ENCODE data around the gene NAA80.

The NAA80 gene

GRCh38 chr3:50297896-50298725, 1.1 kb downstream of the NAA80 start:
- DNase-seq (ENCODE audit: low read depth): peak; percentile 26
- TF ChIP-seq CTCF (conservative IDR thresholded peaks at IDR 0.05; ENCODE audit: low read depth, low read length): peak; percentile 42
- H3K4me3 ChIP-seq (ENCODE audit: low read depth, low read length): peak overlapping the region; percentile 61

- no peak overlapping the region for H3K4me3 ChIP-seq (ENCODE audit: low read depth, low read length)
- TF ChIP-seq CTCF (conservative IDR thresholded peaks at IDR 0.05; ENCODE audit: low read depth, low read length): no peak
- no peak for DNase-seq (ENCODE audit: low read depth)
These were observed 1.8 kb downstream of the NAA80 start for GRCh38 chr3:50297384-50297775.

GRCh38 chr3:50296721-50297383, 2.4 kb downstream of the NAA80 start:
- no peak for TF ChIP-seq CTCF (conservative IDR thresholded peaks at IDR 0.05; ENCODE audit: low read depth, low read length)
- no peak overlapping the region for H3K4me3 ChIP-seq (ENCODE audit: low read depth, low read length)
- no peak for DNase-seq (ENCODE audit: low read depth)

GRCh38 chr3:50295553-50296431, 3.4 kb downstream of the NAA80 start:
- TF ChIP-seq CTCF (conservative IDR thresholded peaks at IDR 0.05; ENCODE audit: low read depth, low read length): no peak
- no peak for DNase-seq (ENCODE audit: low read depth)
- H3K4me3 ChIP-seq (ENCODE audit: low read depth, low read length): no peak overlapping the region

- no peak for TF ChIP-seq CTCF (conservative IDR thresholded peaks at IDR 0.05; ENCODE audit: low read depth, low read length)
- no peak for DNase-seq (ENCODE audit: low read depth)
- no peak overlapping the region for H3K4me3 ChIP-seq (ENCODE audit: low read depth, low read length)
These were observed 4.5 kb downstream of the NAA80 start for GRCh38 chr3:50294492-50295403.

GRCh38 chr3:50294089-50294488, 5.1 kb downstream of the NAA80 start:
- no peak for DNase-seq (ENCODE audit: low read depth)
- no peak for TF ChIP-seq CTCF (conservative IDR thresholded peaks at IDR 0.05; ENCODE audit: low read depth, low read length)
- H3K4me3 ChIP-seq (ENCODE audit: low read depth, low read length): no peak overlapping the region

All from choroid plexus epithelial cell (primary cell).